Ovary (tissue), 3 donors: ENCODE results near the gene MSH3.
"Not testable (repeated sequence)": the region's sequence is repeated elsewhere in the genome, so short reads cannot be mapped to it uniquely, and the experiment has no call there.

ENCODE experiments used
- POLR2A ChIP-seq: fragments of 450-650 bp; IDR thresholded peaks from one replicate; pipeline ENCODE4 v1.6.1; 2017; ENCODE audit warnings: antibody characterized with exemption, mild to moderate bottlenecking, moderate library complexity
- TF ChIP-seq, protein P1 (sequence below), 3 donors: fragments of 450-650 bp in 2 of 3; fragments of 200-600 bp in 1 of 3; IDR thresholded peaks; one replicate each; pipeline versions ENCODE4 v1.5.1 to v1.8.0; 2016 to 2022; ENCODE audit warnings: antibody characterized with exemption in 3 of 3, mild to moderate bottlenecking in 1 of 3
- donor health status: DM: no; HTN: no; CAD: no.

DNA sequence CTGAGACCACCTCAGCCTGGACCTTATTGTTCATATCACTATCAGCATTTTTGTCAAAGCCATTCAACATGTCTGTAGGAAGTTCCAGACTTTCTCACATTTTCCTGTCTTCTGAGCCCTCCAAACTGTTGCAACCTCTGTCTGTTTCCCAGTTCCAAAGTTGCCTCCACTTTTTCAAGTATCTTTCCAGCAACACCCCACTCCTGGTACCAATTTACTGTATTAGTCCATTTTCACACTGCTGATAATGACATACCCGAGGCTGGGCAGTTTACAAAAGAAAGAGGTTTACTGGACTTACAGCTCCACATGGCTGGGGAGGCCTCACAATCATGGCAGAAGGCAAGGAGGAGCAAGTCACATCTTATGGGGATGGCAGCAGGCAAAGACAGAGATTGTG, 195.7 kb downstream of the MSH3 start:
- TF ChIP-seq, protein P1, sequence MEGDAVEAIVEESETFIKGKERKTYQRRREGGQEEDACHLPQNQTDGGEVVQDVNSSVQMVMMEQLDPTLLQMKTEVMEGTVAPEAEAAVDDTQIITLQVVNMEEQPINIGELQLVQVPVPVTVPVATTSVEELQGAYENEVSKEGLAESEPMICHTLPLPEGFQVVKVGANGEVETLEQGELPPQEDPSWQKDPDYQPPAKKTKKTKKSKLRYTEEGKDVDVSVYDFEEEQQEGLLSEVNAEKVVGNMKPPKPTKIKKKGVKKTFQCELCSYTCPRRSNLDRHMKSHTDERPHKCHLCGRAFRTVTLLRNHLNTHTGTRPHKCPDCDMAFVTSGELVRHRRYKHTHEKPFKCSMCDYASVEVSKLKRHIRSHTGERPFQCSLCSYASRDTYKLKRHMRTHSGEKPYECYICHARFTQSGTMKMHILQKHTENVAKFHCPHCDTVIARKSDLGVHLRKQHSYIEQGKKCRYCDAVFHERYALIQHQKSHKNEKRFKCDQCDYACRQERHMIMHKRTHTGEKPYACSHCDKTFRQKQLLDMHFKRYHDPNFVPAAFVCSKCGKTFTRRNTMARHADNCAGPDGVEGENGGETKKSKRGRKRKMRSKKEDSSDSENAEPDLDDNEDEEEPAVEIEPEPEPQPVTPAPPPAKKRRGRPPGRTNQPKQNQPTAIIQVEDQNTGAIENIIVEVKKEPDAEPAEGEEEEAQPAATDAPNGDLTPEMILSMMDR (IDR thresholded peaks at IDR 0.05), result not testable (repeated sequence)
- not testable (repeated sequence) for TF ChIP-seq POLR2A
